CD4-positive, alpha-beta T cell treated with Interleukin-21 for 1 hour (primary cell): ENCODE data around the gene PELI2.
"Not testable (repeated sequence)": the region's sequence is repeated elsewhere in the genome, so short reads cannot be mapped to it uniquely, and the experiment has no call there.

Experiments used
- DNase-seq: peaks from one replicate; pipeline ENCODE4 v3.0.0-alpha.2; 2020

Gene PELI2

DNA sequence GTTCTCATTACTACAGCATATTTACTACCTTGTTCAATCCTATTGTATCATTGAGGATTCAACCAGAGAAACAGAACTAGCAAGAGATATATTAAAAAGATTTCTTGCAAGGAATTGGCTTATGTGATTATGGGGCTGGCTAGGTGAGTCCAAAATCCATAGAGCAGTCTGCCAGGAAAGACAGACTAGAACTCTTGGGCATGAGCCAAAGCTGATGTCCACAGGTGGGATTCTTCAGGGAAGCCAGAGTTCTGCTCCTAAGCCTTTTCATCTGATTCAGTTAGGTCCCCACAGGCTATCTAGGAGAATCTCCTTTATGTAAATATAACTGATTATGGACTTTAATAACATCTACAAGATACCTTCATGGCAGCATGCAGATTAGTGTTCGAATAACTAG lies 26.0 kb downstream of the PELI2 start:
- DNase-seq, result no peak

DNA sequence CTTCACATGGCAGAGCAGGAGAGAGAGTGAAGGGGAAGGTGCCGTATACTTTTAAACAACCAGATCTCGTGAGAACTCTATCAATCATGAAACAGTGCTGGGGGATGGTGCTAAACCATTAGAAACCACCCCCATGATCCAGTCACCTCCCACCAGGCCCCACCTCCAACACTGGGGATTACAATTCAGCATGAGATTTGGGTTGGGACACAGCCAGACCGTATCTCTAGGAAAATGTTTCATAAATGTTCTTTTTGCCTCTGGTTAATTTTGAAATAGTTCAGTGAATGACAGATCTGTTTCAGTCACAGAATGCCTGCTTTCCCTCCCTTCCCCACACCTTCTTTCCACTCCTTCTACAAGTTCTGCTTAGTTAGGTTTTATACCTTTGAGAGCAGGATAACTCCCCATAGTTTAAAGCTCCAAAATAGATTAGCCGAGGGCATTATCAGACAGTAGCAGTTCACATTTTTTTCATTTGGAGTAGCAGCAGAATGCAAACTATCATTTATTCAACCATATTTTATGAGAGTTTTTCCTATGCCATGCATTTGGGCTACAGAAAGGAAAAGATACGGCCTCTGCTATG lies 27.1 kb downstream of the PELI2 start:
- DNase-seq, result no peak

DNA sequence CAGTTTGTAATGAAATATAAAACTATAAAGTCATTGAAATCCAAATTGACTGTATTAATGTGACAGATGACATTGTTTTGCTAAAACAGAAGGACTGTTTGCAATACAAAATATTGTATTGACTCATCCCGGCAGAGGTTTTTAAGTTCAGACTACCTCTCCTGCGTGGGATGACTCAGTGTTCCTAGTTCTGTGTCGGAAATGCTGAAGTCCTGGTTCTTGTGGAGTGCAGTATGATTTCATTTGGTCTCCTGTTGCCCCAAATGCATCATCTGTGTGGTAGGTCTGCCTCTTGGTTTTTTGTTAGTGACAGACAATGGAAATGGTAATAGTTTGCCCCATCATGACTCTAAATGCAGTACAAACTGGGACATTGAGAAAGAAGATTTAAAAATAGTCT lies 27.8 kb downstream of the PELI2 start:
- DNase-seq, result no peak

DNA sequence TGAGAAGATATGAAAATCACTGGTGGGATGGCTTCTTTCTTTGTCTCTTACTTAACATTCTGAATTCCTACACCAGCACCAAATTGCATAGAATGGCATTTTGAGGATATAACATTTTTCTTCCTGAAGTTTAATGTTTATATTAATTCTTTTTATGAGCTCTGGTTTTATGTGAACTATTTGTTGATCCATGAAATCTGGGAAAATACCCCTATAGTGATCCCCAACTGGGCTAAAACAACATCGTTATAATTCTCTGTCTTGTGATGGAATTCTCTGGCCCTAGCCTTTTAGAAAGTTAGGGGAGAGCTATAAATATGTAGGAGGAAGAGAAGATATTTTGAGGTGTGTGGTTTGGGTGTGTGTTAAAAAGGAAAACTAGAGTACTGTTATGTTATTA lies 29.2 kb downstream of the PELI2 start:
- DNase-seq, result no peak

DNA sequence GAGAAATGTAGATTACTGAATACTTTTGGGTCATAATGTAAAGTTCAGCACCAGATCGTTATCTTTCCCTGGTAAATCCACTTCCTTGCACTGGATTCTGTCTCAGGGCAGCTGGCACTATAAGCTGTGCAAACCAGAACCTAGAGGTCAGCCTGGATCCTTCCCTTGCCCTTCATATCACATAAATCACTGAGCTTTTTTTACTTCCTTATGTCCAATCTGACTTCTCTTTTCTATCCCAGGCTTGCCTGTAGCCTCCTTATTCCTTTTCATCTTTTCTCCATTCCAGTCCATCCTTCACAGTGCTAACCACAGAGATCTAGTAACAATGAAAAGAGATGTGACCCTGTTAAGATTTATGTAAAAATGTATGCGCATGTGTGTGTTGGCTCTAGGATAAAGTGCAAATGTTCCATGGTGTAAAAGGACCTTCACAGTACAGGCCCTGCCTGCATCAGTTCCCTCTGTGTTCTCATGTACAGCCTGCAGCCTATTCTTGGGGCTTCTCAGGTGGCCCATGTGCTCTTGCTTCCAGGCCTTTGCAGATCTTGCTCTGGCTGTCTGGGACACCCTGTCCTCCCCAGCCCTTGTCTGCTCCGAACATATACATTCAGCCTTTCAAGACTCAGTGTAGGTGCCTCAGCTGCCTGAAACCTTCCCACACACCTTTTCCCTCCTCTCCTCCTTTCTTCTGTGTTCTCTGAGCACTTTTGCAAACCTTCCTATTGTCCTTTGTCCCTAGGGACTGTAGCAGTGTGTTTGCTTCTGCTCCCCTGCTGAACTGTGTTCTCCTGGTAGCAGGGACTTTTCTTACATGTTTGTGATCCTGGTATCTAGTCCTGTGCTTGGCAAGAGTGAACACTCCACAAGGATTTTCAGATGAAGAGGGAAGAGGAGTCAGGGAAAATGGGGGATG lies 30.0 kb downstream of the PELI2 start:
- no peak for DNase-seq

DNA sequence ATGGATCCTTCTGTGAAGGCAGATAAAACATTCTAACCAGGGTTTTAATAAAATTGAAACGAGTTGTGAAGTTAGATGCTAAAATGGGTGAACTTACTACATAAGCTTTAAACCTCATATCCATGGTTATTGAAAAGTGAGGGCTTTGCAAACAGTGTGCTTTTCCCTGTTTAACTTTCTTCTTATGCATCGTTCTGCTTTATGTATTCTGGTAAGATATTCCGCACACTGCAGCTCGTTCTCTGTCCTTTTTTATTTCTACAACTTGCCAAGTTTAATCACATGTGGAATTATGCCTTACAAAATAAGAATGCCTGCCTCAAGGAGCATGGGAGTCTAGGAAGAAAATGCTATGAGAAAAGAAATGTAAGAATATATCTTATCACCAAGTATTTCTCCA lies 30.9 kb downstream of the PELI2 start:
- no peak for DNase-seq

DNA sequence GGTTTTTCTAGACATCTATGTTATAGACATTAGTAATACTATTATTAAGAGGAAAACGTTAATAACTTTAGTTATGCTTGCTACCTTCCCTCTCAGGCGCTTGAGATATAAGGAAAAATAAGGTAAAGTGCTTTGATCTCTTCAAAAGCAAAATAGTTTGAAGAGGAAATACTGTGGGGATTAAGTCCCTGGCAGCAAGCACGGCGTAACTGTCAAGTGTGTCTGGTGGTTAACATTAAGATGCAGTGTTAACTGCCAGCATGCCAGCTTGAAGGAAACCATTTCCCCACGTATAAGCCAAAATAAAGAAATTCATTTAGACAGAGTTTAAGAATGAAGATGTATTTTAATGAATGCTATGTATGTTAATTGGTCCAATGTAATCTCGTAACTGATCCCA lies 31.8 kb downstream of the PELI2 start:
- DNase-seq, result no peak

DNA sequence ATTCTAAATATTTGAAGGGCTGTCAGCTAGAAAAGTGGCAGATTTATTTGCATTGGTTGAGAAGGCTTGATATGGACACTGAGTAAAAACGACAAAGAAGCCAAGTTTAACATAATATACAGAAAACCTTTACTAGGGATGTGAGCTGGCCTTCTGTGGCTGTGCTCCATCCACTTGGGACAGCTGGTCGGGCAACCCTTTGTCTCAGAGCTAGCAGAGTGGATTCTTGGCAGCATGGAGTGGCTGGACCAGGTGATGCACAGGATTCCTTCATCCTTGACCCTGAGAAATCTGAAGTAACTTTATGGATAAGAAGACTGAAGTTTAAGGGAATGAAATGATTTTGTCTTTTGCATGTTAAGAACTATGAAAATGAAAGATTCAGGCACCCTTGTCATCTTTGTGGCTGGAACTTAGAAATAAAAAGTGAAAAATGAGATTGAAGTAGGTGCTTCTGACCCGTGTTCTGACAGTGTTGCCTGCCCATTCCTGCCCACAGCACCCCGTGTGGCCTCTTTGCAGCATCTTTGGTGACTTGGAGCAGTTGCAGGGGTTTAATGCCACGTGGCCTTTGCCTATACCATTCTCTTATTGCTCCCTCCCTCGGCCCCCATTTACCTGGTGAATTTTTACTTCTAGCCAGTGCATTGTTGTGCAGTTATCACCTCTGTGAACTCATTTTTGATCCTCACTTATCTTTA lies 32.6 kb downstream of the PELI2 start:
- DNase-seq, result no peak

DNA sequence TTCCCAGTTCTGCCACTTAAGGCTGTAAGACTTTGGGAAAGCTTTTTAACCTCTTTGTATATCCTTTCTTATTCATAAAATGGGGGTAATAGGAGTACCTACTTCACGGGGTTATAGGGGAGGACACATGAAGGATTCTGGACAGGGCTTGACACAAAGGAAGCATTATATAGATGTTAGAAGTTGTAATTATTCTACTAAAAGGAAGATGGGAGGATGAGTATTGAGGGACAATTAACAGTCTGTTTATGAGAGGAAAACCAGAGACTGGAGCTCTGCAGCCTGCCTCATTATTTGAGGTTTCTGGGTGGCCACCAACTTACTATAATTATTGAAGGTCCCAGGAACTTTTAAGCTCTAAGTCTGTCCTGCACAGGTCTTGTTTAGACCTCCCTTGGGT lies 34.0 kb downstream of the PELI2 start:
- DNase-seq, result no peak

DNA sequence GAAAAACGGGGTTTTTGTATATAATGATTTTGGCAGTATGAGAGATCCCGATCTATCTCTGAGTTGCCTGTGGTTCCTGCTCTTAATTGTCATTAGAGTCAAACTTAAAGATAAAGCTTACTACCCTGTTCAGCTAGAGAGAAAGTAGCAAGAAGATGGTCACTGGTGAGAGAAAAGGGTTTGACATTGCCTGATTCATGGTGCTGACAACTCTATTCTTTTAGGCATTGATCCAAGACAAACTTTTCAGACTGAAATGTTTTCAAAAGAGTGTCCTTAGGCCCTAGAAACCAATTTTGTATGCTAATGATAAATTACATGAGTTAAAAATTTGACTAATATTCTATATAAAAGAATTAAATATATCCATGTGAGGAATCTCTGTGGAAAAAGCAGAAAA lies 35.1 kb downstream of the PELI2 start:
- no peak for DNase-seq

DNA sequence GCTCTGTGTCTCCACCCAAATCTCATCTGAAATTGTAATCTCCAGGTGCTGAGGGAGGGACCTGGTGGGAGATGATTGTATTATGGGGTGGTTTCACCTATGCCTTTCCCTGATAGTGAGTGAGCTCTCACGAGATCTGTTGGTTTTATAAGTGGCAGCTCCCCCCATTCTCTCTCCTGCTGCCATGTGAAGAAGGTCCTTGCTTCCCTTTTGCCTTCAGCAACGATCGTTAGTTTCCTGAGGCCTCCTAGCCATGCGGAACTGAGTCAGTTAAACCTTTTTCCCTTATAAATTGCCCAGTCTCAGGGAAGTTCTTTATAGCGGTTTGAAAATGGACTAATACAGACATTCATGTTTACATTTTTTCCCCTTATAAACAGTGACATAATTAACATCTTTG lies 36.1 kb downstream of the PELI2 start:
- no peak for DNase-seq

DNA sequence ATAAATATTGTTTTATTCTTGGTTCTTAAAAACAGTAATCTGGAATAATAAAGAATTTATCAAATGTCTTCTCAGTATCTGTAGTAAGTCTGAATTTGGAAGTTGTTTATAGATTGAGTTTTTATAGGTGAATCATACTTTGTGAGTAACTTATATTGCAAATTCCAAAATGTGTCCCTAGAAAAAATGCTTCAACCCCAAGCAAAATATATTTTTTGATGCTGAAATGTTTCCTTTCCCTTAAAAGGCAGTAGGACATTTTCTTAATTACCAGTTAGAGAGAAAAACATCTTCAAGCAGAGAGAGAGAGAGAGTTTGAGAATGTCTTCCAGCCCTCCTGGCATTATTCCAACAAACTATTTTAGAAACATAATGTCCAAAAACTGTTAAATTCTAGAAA lies 37.9 kb downstream of the PELI2 start:
- no peak for DNase-seq

DNA sequence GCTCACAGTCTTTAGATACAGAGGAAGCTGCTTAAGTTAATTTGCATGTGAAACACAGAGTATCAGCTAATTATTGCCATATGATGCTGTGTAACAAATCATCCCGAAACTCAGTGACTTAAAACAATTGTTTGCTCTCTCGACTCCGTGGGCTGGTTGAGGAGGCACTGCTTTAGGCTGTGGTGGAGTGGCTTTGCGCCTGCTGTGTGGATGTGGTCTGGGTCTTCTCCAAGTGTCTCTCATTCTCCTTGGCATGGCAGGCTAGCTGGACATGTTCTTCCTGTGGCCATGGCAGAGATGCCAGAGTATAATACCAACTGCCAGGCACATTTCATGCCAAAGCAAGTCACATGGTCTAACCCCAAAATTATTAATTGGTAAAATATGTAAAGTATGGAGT lies 40.9 kb downstream of the PELI2 start:
- DNase-seq, result no peak

DNA sequence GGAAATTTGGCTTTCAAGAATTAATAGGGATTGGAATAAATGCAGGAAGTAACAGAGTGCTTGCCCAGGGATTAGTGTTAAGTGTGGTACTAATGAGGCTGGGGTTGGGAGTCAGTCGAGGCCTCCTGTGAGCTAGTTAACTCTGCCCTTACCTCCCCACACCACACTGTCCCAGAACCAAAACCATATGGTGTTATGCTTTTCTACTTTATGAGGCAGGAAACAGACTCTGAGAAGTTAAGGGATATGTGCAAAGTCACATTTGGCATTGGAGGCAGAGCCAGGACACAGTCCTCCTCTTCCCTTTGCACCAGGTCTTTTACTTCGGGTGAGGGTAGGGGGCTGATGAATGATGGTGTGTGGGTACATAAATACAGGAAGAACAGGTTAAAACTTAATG lies 41.9 kb downstream of the PELI2 start:
- no peak for DNase-seq

DNA sequence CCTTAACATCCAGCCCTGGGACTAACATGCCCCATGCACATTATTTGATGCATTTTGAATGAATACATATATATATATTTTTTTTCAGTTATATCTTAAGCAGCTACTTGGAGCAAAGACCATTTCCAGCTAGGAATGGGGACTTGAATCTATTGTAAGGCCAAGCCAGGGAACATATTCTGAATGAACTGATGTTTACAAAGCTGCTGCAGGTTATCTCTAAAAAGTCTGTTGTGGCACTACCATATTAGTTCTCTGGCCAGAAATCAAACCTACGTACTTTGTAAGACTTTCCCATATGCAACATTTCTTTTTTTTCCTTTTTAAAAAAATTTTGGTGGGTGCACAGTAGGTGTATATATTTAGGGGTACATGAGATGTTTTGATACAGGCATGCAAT lies 43.4 kb downstream of the PELI2 start:
- no peak for DNase-seq

DNA sequence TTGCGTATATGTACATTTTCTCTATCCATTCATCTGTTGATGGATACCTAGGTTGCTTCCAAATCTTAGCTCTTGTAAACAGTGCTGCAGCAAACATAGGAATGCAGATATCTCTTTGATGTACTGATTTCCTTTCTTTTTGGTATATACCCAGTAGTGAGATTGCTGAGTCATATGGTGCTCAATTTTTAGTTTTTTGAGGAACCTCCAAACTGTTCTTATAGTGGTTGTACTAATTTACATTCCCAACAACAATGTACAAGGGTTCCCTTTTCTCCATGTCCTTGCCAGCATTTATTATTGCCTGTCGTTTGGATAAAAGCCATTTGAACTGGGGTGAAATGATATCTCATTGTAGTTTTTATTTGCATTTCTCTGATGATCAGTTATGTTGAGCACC lies 44.3 kb downstream of the PELI2 start:
- no peak for DNase-seq

DNA sequence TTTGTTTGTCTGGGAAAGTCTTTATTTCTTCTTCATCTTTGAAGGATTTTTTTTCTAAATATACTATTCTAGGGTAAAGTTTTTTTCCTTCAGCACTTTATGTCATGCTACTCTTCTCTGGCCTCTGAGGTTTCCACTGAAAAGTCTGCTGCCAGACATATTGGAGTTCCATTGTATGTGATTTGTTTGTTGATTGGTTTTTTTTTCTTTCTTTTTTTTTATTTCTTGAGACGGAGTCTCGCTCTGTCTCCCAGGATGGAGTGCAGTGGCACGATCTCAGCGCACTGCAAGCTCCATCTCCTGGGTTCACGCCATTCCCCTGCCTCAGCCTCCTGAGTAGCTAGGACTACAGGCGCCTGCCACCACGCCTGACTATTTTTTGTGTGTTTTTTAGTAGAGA lies 48.4 kb downstream of the PELI2 start:
- DNase-seq, result not testable (repeated sequence)

DNA sequence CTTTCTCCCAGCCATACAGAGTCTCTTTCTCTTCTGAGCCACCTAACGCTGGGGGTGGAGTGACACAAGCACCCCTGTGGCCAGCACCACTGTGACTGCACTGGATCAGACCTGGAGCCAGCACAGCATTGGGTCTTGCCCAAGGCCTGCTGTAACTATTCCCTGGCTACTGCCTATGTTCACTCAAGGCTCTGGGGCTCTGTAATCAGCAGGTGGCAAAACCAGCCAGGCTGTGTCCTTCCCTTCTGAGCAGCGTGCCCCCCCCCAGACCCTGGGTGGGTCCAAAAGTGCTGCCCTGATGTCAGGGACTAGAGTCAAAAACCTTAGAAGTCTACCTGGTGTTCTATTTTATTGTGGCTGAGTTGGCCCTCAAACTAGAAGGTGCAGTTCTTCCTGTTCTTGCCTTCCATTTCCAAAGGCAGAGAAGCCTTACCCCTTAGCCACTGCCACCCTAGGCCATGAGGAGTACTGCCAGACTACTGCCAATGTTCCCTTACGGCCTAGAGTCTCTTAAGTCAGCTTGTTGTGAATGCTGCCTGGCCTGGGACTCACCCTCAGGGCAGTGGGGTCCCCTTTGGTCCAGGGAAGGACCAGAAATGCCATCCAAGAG lies 49.9 kb downstream of the PELI2 start:
- no peak for DNase-seq

DNA sequence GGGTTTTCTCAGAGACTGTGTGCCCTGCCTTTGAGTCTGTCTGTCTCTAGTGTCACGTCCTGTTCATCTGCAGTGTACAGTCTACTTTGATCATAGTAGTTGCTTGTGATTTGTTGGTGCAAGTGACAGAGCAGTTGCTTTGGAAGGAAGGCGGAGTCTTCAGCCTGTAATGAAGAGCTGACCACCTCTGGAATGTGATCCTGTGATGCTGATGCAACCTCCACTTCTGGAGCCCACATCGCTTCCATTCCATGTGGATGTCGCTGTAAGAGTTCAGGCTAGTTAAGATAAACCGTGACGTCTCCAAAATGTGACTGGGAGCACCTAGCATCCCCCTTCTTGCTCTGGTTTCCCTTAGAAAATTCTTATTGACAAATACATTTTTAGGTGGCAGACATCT lies 51.8 kb downstream of the PELI2 start:
- no peak for DNase-seq

DNA sequence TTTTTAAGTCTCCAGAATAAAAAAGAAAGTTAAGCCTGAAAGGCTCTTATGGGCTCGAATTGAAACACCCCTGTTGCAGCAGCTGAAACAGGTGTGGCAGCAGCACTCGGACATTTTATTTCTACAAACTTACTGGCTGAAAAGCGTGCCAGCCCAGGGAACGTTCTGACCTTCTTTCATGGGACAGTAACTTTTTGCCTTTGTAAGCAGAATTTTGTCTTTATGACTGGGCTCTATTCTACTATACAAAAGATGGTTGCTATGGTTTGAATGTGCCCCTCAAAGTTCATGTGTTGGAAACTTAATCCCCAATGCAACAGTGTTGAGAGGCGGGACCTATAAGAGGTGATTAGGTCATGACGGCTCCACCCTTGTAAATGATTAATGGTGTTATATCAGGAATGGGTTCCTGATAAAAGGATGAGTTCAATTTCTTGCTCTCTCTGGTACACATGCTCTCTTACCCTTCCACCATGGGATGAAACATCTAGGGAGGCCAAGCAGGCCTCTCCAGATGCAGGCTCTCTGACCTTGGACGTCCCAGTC lies 52.7 kb downstream of the PELI2 start:
- DNase-seq, result no peak

DNA sequence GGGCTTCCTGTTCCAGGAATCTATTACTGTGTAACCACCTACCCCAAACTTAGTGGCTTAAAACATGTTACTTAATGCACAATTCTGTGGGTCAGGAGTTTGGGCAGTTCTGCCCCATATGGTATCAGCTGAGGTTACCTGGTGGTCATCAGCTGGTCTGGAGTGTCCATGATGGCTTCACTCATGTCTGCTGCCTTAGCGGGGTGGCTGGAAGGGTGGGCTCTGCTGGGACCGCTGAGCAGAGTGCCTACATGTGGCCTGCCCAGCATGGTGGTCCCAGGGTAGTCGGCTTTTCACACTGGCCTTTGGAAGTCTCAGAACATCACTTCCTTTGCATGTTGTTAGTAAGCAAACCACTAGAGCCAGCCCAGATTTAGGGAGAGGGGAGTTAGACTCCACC lies 53.9 kb downstream of the PELI2 start:
- no peak for DNase-seq

DNA sequence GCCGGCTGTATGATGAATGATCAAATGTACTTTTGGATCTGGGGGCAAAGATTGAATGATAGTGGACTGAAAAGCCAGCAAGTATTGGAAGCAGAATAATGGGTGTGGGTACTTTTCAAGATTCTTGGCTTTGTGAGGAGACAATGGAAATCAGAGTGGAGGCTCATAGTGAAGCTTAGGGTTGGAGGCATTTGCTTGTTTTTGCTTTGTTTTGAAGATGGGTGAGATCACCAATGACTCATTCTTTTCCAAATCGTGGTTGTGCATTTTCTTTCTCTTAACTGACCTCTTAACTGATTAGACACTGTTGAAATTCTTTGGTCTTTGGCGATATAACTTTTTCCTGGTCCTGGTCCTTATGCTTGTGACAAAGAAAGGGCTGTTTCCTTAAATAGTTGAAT lies 54.4 kb downstream of the PELI2 start:
- no peak for DNase-seq

DNA sequence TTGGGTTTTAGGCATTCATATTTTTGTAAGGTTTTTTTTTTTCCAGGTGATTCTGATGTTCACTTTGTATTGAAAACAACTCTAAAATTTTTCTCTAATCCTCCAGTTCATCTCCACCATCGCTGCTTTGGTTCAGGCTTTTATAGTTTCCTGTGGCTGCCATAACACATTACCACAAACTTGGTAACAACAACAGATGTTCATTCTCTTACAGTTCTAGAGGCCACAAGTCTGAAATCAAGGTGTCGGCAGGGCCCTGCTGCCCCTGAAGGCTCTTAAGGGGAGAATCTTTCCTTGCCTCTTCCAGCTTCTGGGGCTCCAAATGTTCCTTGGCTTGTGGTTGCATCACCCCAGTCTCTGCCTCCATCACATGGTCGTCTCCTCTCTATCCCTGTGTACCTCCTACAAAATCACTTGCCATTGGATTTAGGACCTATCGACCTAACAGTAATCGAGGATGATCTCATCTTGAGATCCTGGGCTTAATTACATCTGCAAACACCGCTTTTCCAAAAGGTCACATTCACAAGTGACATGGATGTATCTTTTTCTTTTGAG lies 55.2 kb downstream of the PELI2 start:
- no peak for DNase-seq
